ENCODE measurements around the gene NTNG1.
A peak's percentile ranks its signal among the peaks of the same experiment; 100 is the strongest.

DNA sequence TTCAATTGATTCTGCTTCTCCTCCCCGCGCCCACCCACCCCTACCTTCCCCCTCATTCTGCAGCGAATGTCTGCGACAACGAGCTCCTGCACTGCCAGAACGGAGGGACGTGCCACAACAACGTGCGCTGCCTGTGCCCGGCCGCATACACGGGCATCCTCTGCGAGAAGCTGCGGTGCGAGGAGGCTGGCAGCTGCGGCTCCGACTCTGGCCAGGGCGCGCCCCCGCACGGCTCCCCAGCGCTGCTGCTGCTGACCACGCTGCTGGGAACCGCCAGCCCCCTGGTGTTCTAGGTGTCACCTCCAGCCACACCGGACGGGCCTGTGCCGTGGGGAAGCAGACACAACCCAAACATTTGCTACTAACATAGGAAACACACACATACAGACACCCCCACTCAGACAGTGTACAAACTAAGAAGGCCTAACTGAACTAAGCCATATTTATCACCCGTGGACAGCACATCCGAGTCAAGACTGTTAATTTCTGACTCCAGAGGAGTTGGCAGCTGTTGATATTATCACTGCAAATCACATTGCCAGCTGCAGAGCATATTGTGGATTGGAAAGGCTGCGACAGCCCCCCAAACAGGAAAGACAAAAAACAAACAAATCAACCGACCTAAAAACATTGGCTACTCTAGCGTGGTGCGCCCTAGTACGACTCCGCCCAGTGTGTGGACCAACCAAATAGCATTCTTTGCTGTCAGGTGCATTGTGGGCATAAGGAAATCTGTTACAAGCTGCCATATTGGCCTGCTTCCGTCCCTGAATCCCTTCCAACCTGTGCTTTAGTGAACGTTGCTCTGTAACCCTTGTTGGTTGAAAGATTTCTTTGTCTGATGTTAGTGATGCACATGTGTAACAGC, 339.9 kb downstream of the NTNG1 start:
- TF ChIP-seq GATA3 (IDR thresholded peaks at IDR 0.05; ENCODE audit: low read depth, low read length) = no peak
- peak; percentile 46; the same call in 1 of the 2 replicates for TF ChIP-seq GATA2 (IDR thresholded peaks at IDR 0.05; ENCODE audit: low read depth, low read length)

All from SH-SY5Y (cell line).